ENCODE data around the gene PSEN2.

- TF ChIP-seq MTA2 (IDR thresholded peaks at IDR 0.05; ENCODE audit: low read depth) (no peak), ZBTB33 (CRISPR knock-in tag; IDR thresholded peaks at IDR 0.05) (no peak)
These were observed 48.7 kb upstream of the PSEN2 start for GRCh38 chr1:226821719-226822085.
